Subcutaneous abdominal adipose tissue (tissue), 5 donors: ENCODE measurements around the gene TRIM2.

Experiments
- H3K27ac ChIP-seq: one replicate; pipeline ENCODE4 v1.7.0; 2013; ENCODE audit warnings: low read depth, mild to moderate bottlenecking, inconsistent platforms, low read length, moderate library complexity
- H3K27me3 ChIP-seq, 5 donors: one replicate each; pipeline ENCODE4 v1.7.0; 2013; ENCODE audit warnings: low read length in 5 of 5, inconsistent platforms in 1 of 5; ENCODE audit not compliant: control insufficient read depth in 5 of 5, insufficient read depth in 4 of 5
- H3K36me3 ChIP-seq, 5 donors: one replicate each; pipeline ENCODE4 v1.7.0; 2013; ENCODE audit warnings: low read length in 5 of 5; ENCODE audit not compliant: control insufficient read depth in 5 of 5, insufficient read depth in 5 of 5
- H3K4me1 ChIP-seq, 5 donors: one replicate each; pipeline ENCODE4 v1.7.0; 2013; ENCODE audit warnings: low read length in 5 of 5, mild to moderate bottlenecking in 3 of 5, moderate library complexity in 1 of 5; ENCODE audit not compliant: control insufficient read depth in 5 of 5, insufficient read depth in 5 of 5
- H3K4me3 ChIP-seq, 5 donors: one replicate each; pipeline ENCODE4 v1.7.0; 2013; ENCODE audit warnings: low read length in 5 of 5, low read depth in 1 of 5
- H3K9ac ChIP-seq, 5 donors: one replicate each; pipeline ENCODE4 v1.7.0; 2013; ENCODE audit warnings: low read length in 5 of 5, mild to moderate bottlenecking in 4 of 5, moderate library complexity in 3 of 5
- H3K9me3 ChIP-seq, 5 donors: one replicate each; pipeline ENCODE4 v1.7.0; 2013; ENCODE audit warnings: low read length in 5 of 5; ENCODE audit not compliant: control insufficient read depth in 5 of 5
- donor health status: healthy.
- donor health status: healthy.
- donor health status: healthy.
- donor health status: healthy.
- donor health status: healthy.

The TRIM2 gene

GRCh38 chr4:153290134-153290533 is 85.9 kb downstream of the TRIM2 start:
- Histone ChIP-seq H3K9ac (no peak overlapping the region), H3K9me3 (peaks cover 0 to 5% (median 0%) of the 10 kb centered on the region in 5 donors), H3K27ac (no peak overlapping the region), H3K4me3 (no peak overlapping the region), H3K4me1 (peaks cover 0 to 2% (median 0%) of the 10 kb centered on the region in 5 donors), H3K27me3 (no peaks in the 10 kb centered on the region), H3K36me3 (peaks cover 5 to 15% (median 7%) of the 10 kb centered on the region in 5 donors)

- Histone ChIP-seq H3K9ac (no peak overlapping the region), H3K9me3 (peaks cover 0 to 5% (median 0%) of the 10 kb centered on the region in 5 donors), H3K4me3 (no peak overlapping the region), H3K27me3 (no peaks in the 10 kb centered on the region), H3K4me1 (peaks cover 0 to 3% (median 0%) of the 10 kb centered on the region in 5 donors), H3K36me3 (peaks cover 14 to 21% (median 15%) of the 10 kb centered on the region in 5 donors), H3K27ac (no peak overlapping the region)
Observed at GRCh38 chr4:153291562-153291961, 87.3 kb downstream of the TRIM2 start.

- no peak overlapping the region for H3K27ac ChIP-seq
- H3K27me3 ChIP-seq, result no peaks in the 10 kb centered on the region
- H3K4me3 ChIP-seq, result no peak overlapping the region
- H3K36me3 ChIP-seq, result peaks cover 14 to 25% (median 17%) of the 10 kb centered on the region in 5 donors
- peaks cover 0 to 5% (median 0%) of the 10 kb centered on the region in 5 donors for H3K9me3 ChIP-seq
- peaks cover 0 to 3% (median 0%) of the 10 kb centered on the region in 5 donors for H3K4me1 ChIP-seq
- H3K9ac ChIP-seq, result no peak overlapping the region
Observed at GRCh38 chr4:153292897-153293741, 88.9 kb downstream of the TRIM2 start.

GRCh38 chr4:153293742-153294057 is 89.5 kb downstream of the TRIM2 start:
- no peak overlapping the region for H3K9ac ChIP-seq
- peaks cover 0 to 3% (median 0%) of the 10 kb centered on the region in 5 donors for H3K4me1 ChIP-seq
- H3K4me3 ChIP-seq, result no peak overlapping the region
- H3K27ac ChIP-seq, result no peak overlapping the region
- H3K9me3 ChIP-seq, result peaks cover 0 to 2% (median 0%) of the 10 kb centered on the region in 5 donors
- H3K36me3 ChIP-seq, result peaks cover 14 to 25% (median 17%) of the 10 kb centered on the region in 5 donors
- no peaks in the 10 kb centered on the region for H3K27me3 ChIP-seq

- H3K27me3 ChIP-seq, result no peaks in the 10 kb centered on the region
- peaks cover 0 to under 1% (median 0%) of the 10 kb centered on the region in 5 donors for H3K9me3 ChIP-seq
- peaks cover 0 to 3% (median 0%) of the 10 kb centered on the region in 5 donors for H3K4me1 ChIP-seq
- peaks cover 13 to 30% (median 17%) of the 10 kb centered on the region in 5 donors for H3K36me3 ChIP-seq
- H3K4me3 ChIP-seq, result no peak overlapping the region
- no peak overlapping the region for H3K9ac ChIP-seq
- no peak overlapping the region for H3K27ac ChIP-seq
Observed at GRCh38 chr4:153294631-153295030, 90.4 kb downstream of the TRIM2 start.

- Histone ChIP-seq H3K9ac (peak overlapping the region in 1 of 5 donors; percentile 75), H3K27me3 (no peaks in the 10 kb centered on the region), H3K4me3 (no peak overlapping the region), H3K36me3 (peaks cover 13 to 32% (median 19%) of the 10 kb centered on the region in 5 donors), H3K9me3 (peaks cover 0 to 4% (median 0%) of the 10 kb centered on the region in 5 donors), H3K4me1 (peaks cover 0 to 3% (median 0%) of the 10 kb centered on the region in 5 donors), H3K27ac (no peak overlapping the region)
Observed at GRCh38 chr4:153295131-153295755, 91.0 kb downstream of the TRIM2 start.

- Histone ChIP-seq H3K4me3 (no peak overlapping the region), H3K9ac (no peak overlapping the region), H3K36me3 (peaks cover 13 to 32% (median 21%) of the 10 kb centered on the region in 5 donors), H3K4me1 (peaks cover 0 to 3% (median 0%) of the 10 kb centered on the region in 5 donors), H3K27ac (no peak overlapping the region), H3K27me3 (no peaks in the 10 kb centered on the region), H3K9me3 (peaks cover 0 to 4% (median 0%) of the 10 kb centered on the region in 5 donors)
Observed at GRCh38 chr4:153296040-153296823, 92.0 kb downstream of the TRIM2 start.

GRCh38 chr4:153297116-153297515 is 92.9 kb downstream of the TRIM2 start:
- Histone ChIP-seq H3K36me3 (peaks cover 6 to 27% (median 21%) of the 10 kb centered on the region in 5 donors), H3K4me1 (peaks cover 0 to 3% (median 0%) of the 10 kb centered on the region in 5 donors), H3K9ac (no peak overlapping the region), H3K9me3 (peaks cover 0 to 4% (median 0%) of the 10 kb centered on the region in 5 donors), H3K4me3 (no peak overlapping the region), H3K27me3 (no peaks in the 10 kb centered on the region), H3K27ac (no peak overlapping the region)

- no peaks in the 10 kb centered on the region for H3K27me3 ChIP-seq
- H3K4me1 ChIP-seq, result no peaks in the 10 kb centered on the region
- H3K9ac ChIP-seq, result no peak overlapping the region
- no peaks in the 10 kb centered on the region for H3K9me3 ChIP-seq
- peaks cover 0 to 5% (median 3%) of the 10 kb centered on the region in 5 donors for H3K36me3 ChIP-seq
- no peak overlapping the region for H3K4me3 ChIP-seq
- no peak overlapping the region for H3K27ac ChIP-seq
Observed at GRCh38 chr4:153310793-153311192, 106.5 kb downstream of the TRIM2 start.
